Daoy (cell line): ENCODE results near the gene SLC35G6. TPM values are rescaled to one million over a fixed set of nuclear protein-coding genes. Genes with fewer than 3 reads are reported as not detected.
"Not testable (repeated sequence)": the region's sequence is repeated elsewhere in the genome, so short reads cannot be mapped to it uniquely, and the experiment has no call there.

Experiments used
- DNase-seq: peaks from one replicate; pipeline ENCODE4 v3.0.0-alpha.2; 2015; ENCODE audit warnings: low read depth
- total RNA-seq: library from RNA; depleted of rRNA; stranded (reverse); fragments of >200 nt; shearing (Covaris generic); gene quantifications from 2 replicates; pipeline ENCODE4 v1.2.3, GENCODE V29; 2014; rRNA removed

Gene SLC35G6
- 0.06 TPM in 1 of 2 replicates, not detected in the other for total RNA-seq

DNA sequence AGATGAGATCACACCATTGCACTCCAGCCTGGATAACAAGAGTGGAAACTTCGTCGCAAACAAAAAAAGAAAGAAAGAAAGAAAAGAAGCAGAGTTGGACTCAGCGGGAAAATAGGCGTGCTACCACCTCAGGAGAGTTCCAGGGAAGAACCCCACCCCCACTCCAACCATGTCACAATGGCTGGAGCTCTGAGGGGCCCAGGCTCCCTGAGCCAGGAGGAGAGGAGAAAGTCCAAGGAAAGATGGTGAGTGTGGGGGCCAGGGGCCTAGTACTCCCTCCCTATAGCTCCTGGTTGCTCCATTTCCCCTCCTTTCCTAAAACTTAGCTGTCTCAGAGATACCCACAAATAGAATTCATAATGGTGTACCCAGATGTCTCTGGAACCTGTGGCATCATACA lies at the start of gene SLC35G6:
SLC35G6 (plus strand) TSS at position 172 of the 400 bp plus-strand sequence; CDS start at position 243, 71 bp downstream.
- not testable (repeated sequence) for DNase-seq

DNA sequence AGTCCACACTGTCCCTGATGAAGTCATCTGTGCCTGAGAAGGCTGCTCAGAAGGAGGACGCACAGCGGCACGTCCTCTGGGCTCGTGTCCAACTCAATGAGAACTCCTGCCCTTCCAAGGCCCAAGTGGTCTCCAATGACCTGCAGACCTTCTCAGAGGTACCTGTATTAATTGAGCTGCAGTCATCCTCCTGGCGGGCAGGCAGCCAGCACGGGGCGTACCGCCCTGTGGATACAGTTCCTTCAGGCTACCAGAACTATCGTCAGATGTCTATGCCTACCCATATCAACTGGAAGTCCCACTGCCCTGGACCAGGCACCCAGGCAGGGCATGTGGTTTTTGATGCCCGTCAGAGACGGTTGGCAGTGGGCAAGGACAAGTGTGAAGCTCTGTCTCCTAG lies 49.0 kb upstream of the SLC35G6 start:
- DNase-seq, result no peak

DNA sequence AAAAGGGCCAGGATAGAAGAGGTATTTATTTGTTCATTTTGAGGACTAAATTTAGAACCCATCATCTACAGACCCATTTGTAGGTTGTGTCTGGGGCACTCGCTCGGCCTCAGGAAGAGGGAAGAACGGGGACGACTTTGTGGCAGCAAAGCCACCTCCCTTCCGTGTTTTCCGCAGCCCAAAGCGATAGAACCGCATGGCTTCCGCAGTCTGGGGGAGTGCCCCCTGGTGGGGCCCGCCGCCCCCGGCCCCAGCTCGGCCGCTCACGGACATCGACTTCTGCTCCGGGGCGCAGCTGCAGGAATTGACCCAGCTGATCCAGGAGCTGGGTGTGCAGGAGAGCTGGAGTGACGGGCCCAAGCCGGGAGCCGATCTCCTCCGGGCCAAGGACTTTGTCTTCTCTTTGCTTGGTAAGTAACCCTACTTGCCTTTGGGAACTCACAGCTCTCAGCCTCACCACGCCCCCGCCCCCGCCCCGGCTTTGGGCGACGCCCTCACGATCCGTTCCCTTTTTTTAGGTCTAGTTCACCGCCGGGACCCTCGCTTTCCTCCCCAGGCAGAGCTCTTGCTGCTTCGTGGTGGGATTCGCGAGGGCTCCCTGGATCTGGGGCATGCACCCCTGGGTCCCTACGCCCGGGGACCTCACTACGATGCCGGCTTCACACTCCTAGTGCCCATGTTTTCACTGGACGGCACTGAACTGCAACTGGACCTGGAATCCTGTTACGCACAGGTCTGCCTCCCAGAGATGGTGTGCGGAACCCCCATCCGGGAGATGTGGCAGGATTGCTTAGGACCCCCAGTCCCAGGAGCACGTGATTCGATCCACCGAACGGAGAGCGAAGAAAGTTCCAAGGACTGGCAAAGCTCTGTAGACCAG lies 45.3 kb upstream of the SLC35G6 start:
- DNase-seq, result peak; percentile 70

DNA sequence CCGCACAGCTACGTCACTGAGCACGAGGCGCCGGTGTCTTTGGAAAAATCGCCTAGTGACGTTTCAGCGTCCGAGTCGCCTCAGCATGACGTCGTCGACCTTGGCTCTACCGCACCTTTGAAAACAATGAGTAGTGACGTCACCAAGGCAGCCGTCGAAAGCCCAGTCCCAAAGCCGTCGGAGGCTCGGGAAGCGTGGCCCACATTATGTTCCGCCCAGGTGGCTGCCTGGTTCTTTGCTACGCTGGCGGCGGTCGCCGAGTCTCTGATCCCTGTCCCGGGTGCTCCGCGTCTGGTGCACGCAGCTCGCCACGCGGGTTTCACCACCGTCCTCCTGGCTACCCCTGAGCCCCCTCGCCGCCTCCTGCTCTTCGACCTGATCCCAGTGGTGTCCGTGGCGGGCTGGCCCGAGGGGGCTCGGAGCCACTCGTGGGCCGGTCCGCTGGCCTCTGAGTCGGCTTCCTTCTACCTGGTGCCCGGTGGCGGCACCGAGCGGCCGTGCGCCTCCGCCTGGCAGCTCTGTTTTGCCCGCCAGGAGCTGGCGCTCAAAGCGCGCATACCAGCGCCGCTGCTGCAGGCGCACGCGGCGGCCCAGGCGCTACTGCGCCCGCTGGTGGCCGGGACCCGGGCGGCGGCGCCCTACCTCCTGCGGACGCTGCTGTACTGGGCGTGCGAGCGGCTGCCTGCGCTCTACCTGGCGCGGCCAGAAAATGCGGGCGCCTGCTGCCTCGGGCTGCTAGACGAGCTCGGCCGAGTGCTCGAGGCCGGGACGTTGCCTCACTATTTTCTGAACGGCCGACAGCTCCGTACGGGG lies 44.5 kb upstream of the SLC35G6 start:
- peak; percentile 92 for DNase-seq

DNA sequence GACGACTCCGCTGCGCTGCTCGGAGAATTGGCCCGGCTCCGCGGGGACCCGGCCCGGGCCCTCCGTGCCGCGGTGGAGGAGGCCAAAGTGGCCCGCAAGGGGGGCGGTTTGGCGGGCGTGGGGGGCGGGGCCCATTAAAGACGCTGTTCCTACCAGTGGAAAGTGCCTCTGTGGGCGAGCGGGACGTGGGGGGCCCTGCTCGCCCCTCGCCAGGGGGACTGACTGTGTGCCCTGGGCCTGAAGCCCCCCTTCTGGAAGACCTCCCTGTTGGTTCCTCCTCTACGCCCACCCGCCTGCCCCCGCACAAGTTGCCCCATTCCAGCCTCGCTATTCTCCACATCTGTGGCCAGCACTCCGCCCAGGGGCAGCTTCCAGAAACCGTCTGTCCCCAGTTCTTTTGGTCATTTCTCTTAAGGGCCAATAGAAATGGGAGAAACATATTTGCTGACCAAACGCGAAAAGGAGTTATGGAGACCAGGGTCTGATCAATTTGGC lies 43.8 kb upstream of the SLC35G6 start:
- no peak for DNase-seq

DNA sequence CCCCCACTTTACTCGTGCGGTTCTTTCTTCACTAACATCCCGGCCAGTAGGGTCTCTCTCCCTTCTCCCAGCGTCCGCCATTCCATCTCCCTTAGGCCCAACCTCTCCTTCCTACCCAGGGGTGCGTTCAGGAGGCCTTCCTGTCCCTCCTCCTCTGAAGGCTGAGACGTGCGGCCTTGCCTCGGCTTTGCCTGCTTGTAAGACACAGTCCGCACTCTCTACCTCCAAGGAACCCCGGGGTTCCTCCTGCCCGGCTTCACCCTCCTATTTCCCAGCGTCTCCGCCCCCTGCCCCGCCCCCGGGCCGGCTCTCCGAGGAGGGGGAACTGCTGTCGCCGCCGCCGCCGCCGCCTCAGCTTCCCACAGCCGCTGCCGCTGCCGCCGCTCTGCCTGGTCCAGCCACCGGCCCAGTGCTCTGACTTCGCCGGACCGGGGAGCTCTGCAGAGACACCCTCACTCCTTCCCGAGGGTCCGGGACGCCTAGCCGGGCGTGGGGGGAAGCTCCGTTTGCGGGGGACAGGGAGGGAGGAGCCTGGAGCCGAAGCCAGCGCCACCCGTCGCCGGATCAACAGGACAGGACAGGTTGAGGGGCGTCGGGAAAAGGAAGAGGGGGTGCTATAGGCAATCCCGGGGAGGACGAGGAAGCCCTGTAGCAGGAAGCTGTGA lies 43.2 kb upstream of the SLC35G6 start:
- peak; percentile 72 for DNase-seq

DNA sequence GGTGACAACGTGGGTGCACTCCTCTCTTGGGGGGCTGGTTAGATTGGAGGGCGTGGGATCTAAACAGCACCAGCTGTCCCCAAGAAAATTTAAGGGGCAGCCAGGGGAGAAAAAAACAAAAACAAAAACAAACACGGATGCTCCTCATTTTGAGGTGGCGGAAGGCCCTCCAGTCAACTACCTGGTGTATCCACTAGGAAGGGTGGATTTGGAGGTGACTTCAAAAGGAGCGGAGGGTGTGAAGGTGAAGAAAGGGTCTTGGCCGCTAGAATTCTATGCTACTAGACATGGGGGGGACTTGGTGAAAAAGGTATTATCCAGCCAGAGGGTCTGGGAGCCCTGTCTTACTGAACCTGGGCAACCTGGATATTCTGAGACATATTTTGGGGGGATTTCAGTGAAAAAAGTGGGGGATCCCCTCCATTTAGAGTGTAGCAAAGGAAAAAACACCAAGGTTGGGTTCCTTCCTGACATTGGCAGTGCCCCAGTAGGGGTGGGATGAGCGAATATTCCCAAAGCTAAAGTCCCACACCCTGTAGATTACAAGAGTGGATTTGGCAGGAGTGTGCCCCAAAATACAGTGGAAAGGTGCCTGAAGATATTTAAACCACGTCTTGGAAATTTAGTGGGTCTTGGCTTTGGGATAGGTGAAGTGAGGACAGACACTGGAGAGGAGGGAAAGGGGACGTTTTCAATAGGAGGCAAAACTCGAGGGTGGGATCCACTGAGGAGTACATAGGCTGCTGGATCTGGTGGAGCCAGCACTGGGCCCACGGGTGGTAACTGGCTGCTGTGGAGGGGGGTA lies 42.4 kb upstream of the SLC35G6 start:
- no peak for DNase-seq

DNA sequence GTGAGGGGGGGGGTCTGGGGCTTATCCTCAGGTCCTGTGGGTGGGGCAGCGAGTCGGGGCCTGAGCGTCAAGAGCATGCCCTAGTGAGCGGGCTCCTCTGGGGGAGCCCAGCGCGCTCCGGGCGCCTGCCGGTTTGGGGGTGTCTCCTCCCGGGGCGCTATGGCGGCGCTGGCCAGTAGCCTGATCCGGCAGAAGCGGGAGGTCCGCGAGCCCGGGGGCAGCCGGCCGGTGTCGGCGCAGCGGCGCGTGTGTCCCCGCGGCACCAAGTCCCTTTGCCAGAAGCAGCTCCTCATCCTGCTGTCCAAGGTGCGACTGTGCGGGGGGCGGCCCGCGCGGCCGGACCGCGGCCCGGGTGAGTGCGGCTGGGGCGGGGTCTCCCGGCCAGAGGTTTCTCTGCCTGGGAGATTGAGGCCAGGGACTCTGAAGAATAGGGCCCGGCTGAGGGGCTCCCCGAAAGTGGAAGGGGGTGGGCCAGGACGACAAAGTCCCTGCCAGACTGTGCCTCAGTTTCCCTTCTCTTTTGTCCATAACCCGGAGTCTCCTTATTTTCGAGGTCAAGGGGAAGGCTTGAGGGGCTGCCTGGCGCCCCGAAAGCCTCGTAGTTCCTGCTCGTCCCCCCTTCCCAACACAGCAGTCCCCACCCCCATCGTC lies 41.7 kb upstream of the SLC35G6 start, which contains the start of gene FGF11:
FGF11 (plus strand) TSS at position 51 of the 651 bp plus-strand sequence; CDS start at position 160, 109 bp downstream.
- DNase-seq, result no peak

DNA sequence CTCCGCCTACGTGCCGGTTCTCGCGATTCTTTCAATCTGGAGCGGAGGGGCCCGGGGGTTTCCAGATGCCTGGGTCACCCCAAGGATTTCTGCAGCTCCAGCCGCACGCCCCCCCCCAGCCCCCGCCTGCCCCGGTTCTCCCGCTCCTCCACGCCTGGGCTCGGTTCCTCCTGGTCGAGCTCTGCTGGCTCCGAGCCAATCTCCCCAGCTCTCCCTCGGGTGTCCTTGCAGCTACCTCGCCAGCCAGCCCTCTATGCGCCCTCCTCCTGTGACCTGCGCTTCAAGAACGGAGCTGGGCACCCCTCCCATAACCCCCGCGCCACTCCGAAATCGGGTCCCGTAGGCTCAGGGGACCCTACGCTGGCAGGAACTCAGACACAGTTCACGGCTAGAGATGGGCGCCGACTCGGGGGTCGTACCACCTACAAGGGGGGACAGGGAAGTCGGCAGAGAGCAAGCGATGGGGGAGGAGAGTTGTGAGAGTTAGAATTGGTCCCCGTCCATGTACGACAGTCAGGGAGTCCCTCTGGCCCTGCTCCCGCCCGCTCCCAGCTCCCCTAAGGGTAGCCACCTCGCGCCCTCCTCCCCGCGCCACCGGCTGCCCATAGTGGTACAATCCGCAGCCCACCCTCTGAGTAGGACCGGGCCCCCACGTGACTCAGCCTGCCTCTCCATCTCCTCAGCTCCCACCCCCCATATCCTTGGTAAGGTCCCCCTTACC lies 41.0 kb upstream of the SLC35G6 start:
- DNase-seq, result peak; percentile 65

DNA sequence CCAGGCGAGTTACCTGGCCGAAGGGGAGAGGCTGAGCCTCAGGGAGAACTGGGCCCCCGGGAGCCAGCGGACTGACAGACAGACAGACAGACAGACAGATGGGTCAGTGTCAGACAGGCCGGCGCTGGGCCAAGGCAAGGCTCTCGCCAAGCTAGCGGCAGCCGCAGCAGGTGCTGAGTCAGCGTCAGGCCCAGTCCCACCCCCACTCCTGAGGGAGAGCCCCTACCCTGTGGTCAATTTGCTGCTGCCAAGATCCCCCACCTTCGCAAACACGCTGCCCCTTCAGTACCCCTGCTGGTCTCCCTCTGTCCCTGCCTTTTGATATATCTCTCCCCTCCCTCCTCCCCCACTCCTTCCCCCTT lies 40.4 kb upstream of the SLC35G6 start:
- peak; percentile 73 for DNase-seq

DNA sequence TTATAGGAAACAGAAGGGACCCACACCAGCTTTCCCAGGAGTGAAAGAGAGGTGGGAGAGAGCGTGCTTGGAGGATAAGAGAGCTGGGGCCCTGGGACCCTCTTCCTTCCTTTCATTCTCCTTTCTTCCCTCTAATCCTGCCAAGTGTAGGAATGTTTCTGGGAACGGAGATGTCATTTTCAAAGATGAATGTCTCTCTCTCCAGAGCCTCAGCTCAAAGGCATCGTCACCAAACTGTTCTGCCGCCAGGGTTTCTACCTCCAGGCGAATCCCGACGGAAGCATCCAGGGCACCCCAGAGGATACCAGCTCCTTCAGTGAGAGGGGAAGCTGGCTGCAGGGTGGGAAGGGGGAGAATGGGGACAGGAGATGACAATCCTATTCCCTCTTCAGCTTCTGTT lies 40.0 kb upstream of the SLC35G6 start:
- DNase-seq, result no peak

DNA sequence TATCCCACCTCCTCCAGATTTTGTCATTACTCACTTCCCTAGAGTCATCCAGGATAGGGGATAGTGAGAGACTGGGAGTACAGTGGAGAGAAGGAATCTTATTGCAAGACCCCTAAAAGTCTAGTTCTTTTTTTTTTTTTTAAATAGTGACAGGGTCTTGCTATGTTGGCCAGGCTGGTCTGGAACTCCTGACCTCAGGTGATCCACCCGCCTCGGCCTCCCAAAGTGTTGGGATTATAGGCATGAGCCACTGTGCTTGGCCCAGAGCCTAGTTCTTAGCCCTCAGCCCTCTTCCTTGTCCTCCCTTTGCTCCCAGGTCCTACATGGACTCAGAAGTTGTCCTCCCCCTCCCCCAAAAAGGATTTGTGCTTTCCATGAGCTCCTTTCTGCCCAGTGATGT lies 39.1 kb upstream of the SLC35G6 start:
- no peak for DNase-seq

DNA sequence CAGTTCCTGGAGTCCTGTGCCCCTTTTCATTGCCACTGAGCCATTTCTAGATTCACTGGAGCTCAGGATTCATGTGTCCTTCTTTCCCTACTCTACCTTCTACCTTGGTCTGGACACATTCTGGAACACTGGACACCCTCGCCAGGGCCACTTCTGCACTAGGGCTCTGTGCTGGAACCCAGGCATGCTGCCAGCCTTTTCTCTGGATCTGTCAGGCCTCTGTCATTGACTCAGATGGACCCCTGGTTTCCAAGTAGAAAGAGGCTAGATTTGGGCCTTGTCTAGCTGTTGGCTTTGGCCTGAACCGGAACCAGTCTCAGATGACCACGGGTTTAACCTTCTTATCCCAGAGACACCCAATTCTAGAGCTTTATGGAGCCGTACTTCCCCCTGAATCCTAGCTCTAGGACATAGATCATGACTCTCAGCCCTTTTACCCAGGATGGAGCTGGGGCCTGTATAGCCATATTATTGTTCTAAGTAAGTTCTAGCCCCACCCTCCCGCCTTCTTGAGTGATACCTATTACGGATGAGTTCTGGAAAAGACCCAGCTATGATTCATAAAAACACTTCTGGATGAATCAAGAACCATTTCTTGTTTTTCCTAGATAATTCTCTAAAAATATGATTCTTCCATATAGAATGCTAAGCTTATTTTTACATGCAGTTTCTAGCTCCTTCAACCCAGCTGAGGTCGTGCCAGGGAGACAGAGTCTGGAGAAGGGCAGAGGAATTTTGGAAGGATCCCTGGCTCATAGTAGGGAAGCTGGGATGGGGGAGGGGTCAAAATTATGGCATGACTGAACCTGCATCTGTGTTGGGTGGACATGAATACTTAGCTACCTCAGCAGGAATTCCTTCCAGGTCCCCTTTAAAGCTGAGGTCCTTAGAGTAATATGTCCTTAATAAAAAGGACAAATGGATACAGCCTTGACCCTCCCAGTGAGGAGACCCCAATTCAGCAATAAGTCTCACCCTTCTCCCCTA lies 37.5 kb upstream of the SLC35G6 start:
- peak; percentile 38 for DNase-seq

DNA sequence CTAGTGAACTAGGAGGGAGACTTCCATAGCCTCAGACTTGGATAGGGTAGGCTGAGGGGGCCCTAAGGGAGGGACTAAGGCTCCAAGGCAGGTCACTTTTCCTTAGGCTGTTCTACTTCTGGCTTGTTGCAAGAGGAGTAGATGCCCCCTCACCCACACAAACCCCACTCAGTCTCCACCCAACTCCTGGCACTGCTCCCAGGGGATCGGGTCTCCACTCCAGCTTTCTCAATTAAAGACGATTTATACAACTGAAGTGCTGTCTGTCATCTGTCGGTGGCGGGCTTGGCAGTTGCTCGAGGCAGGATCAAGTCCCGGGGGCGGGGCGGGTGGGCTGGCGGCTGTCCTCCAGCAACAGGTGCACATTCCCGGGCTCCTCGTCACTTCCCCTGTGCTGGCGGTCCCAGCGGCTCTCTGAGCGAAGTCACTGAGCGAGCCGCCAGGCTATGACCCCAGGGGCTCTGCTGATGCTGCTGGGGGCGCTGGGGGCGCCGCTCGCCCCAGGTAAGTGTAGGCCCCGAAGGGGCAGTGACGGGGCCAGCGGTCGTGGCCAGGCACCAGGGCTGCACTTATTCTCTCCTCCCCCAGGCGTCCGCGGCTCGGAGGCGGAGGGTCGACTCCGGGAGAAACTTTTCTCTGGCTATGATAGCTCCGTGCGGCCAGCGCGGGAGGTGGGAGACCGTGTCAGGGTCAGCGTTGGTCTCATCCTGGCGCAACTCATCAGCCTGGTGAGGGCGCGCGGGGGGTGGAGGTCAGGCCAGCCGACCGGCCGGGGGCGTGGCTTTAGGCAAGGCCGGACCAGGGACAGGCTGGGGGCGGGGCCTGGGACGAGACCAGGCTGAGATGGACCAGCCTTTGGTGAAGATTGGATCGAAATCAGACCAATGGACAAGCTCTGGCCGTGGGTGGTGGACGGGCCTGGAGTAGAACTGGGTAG lies 36.3 kb upstream of the SLC35G6 start, which contains the start of gene CHRNB1:
CHRNB1 (plus strand) TSS at position 380 of the 937 bp plus-strand sequence; CDS start at position 447, 67 bp downstream.
- peak; percentile 72 for DNase-seq

DNA sequence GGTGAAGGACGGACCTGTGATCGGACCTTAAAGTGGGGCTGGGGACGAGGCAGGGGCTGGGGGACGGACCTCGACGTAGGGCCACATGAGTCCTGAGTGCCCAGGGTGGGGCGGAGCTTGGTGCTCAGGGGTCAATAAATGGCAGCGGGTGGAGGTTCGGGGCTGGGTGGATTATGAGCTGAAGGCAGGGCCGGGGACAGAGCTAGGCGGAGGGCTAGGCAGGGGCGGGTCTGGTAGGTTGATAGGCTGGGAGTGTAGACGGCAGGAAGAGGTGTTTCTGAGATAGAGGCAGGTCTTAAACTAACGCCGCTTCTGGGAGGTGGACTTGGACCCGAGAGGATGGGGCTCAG lies 35.7 kb upstream of the SLC35G6 start:
- DNase-seq, result no peak

DNA sequence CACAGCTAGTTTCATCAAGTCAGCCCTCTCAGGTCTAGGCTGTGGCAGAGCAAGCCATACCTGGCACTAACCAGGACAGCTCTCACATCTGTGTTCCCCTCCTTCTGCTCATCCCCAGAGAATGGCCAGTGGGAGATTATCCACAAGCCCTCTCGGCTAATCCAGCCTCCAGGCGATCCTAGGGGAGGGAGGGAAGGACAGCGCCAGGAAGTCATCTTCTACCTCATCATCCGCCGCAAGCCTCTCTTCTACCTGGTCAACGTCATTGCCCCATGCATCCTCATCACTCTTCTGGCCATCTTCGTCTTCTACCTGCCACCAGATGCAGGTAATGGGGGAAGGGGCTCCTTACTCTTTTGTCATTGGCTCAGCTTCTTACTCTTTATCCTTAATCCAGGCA lies 32.8 kb upstream of the SLC35G6 start:
- DNase-seq, result no peak

DNA sequence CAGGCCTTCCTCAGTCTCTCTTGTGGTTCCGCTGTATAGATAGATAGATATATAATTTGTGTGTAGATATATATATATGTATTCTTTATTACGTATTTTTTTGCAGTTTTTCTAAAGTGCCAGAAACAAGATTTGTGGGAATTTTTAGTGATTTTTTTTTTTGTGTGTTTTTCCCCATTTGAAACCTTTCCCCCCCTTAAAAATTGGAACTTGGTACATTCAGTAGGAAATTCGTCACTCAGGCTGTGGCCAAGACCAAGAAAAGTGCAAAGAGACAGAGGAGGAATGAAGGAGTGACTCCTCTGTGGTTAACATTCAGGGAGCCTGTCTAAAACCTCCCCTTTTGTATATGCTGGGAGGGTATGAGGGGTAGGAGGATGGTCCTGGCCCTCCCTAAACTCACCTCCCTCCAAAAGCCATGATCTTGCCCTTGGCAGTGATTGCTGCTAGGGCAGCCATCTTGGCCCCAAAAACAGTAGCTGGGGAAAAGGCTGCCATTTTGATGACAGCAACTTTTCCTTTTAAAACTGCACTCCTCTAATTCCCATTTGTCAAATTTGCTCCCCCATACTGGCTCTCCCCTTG lies 21.2 kb upstream of the SLC35G6 start:
- no peak for DNase-seq
